H9 (cell line): ENCODE results near the gene DCAF4L1. TPM values are rescaled to one million over a fixed set of nuclear protein-coding genes. Genes with fewer than 3 reads are reported as not detected.

Experiments used
- DNase-seq: peaks from one replicate; pipeline ENCODE4 v3.0.0-alpha.2; 2017
- H2AFZ ChIP-seq: one replicate; pipeline ENCODE4 v1.6.1; 2013; ENCODE audit warnings: mild to moderate bottlenecking, low read length, control low read depth, moderate library complexity
- H2AK5ac ChIP-seq: 2 replicates; pipeline ENCODE4 v1.6.1; 2013; ENCODE audit warnings: low read length, control low read depth, mixed read lengths; ENCODE audit not compliant: insufficient read length
- H2BK120ac ChIP-seq: one replicate; pipeline ENCODE4 v1.6.1; 2013; ENCODE audit warnings: low read depth, mild to moderate bottlenecking, low read length, control low read depth, inconsistent platforms; ENCODE audit not compliant: poor library complexity, severe bottlenecking
- H2BK12ac ChIP-seq: 2 replicates; pipeline ENCODE4 v1.6.1; 2013; ENCODE audit warnings: low read length, control low read depth, mixed read lengths, low read depth; ENCODE audit not compliant: insufficient read length
- H2BK15ac ChIP-seq: 2 replicates; pipeline ENCODE4 v1.6.1; 2013; ENCODE audit warnings: low read depth, low read length, control low read depth
- H2BK20ac ChIP-seq: one replicate; pipeline ENCODE4 v1.6.1; 2013; ENCODE audit warnings: low read depth, mild to moderate bottlenecking, low read length, control low read depth, inconsistent platforms; ENCODE audit not compliant: poor library complexity, severe bottlenecking
- H2BK5ac ChIP-seq: 2 replicates; pipeline ENCODE4 v1.6.1; 2013; ENCODE audit warnings: low read length, control low read depth, mixed read lengths; ENCODE audit not compliant: insufficient read length
- H3K14ac ChIP-seq: 2 replicates; pipeline ENCODE4 v1.6.1; 2013; ENCODE audit warnings: low read length, control low read depth; ENCODE audit not compliant: insufficient read depth
- H3K18ac ChIP-seq: 2 replicates; pipeline ENCODE4 v1.6.1; 2013; ENCODE audit warnings: low read depth, mild to moderate bottlenecking, mixed read lengths, low read length, control low read depth; ENCODE audit not compliant: insufficient read length
- H3K23ac ChIP-seq: 2 replicates; pipeline ENCODE4 v1.6.1; 2013; ENCODE audit warnings: low read length, control low read depth, mixed read lengths, low read depth; ENCODE audit not compliant: insufficient read length
- H3K23me2 ChIP-seq: 2 replicates; pipeline ENCODE4 v1.6.1; 2013; ENCODE audit warnings: low read depth, mild to moderate bottlenecking, mixed read lengths, low read length, control low read depth; ENCODE audit not compliant: insufficient read length, poor library complexity, severe bottlenecking
- H3K27ac ChIP-seq: 2 replicates; pipeline ENCODE4 v1.5.1; 2013; ENCODE audit warnings: low read length, control low read depth, mixed read lengths, low read depth; ENCODE audit not compliant: insufficient read length
- H3K27me3 ChIP-seq: 2 replicates; pipeline ENCODE4 v1.6.1; 2013; ENCODE audit warnings: low read length, control low read depth, inconsistent platforms; ENCODE audit not compliant: insufficient read depth
- H3K4ac ChIP-seq: 2 replicates; pipeline ENCODE4 v1.6.1; 2013; ENCODE audit warnings: low read depth, mild to moderate bottlenecking, control low read depth, inconsistent platforms, low read length, moderate library complexity
- H3K4me1 ChIP-seq: 2 replicates; pipeline ENCODE4 v1.6.1; 2013; ENCODE audit warnings: low read length, control low read depth, inconsistent platforms; ENCODE audit not compliant: insufficient read depth
- H3K4me2 ChIP-seq: 2 replicates; pipeline ENCODE4 v1.6.1; 2013; ENCODE audit warnings: low read length, control low read depth, mixed read lengths; ENCODE audit not compliant: insufficient read length, insufficient read depth
- H3K56ac ChIP-seq: 2 replicates; pipeline ENCODE4 v1.6.1; 2013; ENCODE audit warnings: low read depth, mild to moderate bottlenecking, mixed read lengths, low read length, control low read depth; ENCODE audit not compliant: insufficient read length
- H3K79me1 ChIP-seq: 2 replicates; pipeline ENCODE4 v1.6.1; 2013; ENCODE audit warnings: low read depth, mild to moderate bottlenecking, moderate library complexity, low read length, control low read depth, inconsistent platforms; ENCODE audit not compliant: insufficient read depth, poor library complexity, severe bottlenecking
- H3K79me2 ChIP-seq: 2 replicates; pipeline ENCODE4 v1.6.1; 2013; ENCODE audit warnings: low read length, control low read depth, inconsistent platforms; ENCODE audit not compliant: insufficient read depth
- H3K9ac ChIP-seq: 2 replicates; pipeline ENCODE4 v1.6.1; 2013; ENCODE audit warnings: low read length, control low read depth, mixed read lengths; ENCODE audit not compliant: insufficient read length; ENCODE audit errors: extremely low read depth
- H3K9me3 ChIP-seq: one replicate; pipeline ENCODE4 v1.6.1; 2013; ENCODE audit warnings: low read depth, low read length, inconsistent platforms; ENCODE audit not compliant: control insufficient read depth
- H3T11ph ChIP-seq: one replicate; pipeline ENCODE4 v1.6.1; 2013; ENCODE audit warnings: mild to moderate bottlenecking, low read length, control low read depth, inconsistent platforms
- H4K20me1 ChIP-seq: one replicate; pipeline ENCODE4 v1.6.1; 2013; ENCODE audit not compliant: control insufficient read depth, insufficient read length, insufficient read depth
- H4K5ac ChIP-seq: 2 replicates; pipeline ENCODE4 v1.6.1; 2013; ENCODE audit warnings: low read depth, mild to moderate bottlenecking, mixed read lengths, low read length, control low read depth; ENCODE audit not compliant: insufficient read length
- H4K8ac ChIP-seq: replicated peaks from 2 replicates; pipeline ENCODE4 v1.6.1; 2013; ENCODE audit warnings: low read length, control low read depth, mixed read lengths, low read depth; ENCODE audit not compliant: insufficient read length
- H4K91ac ChIP-seq: 2 replicates; pipeline ENCODE4 v1.6.1; 2013; ENCODE audit warnings: low read depth, mild to moderate bottlenecking, moderate library complexity, mixed read lengths, low read length, control low read depth; ENCODE audit not compliant: insufficient read length
- H3K27ac Mint-ChIP-seq, 3 experiments: 2 replicates in 2 of 3; 3 replicates in 1 of 3; pipeline ENCODE4 v1.8.0; 2020 to 2021; ENCODE audit warnings: mixed read lengths in 3 of 3, mild to moderate bottlenecking in 1 of 3, moderate library complexity in 1 of 3
- H3K27me3 Mint-ChIP-seq: 2 replicates; pipeline ENCODE4 v1.8.0; 2021; ENCODE audit warnings: low read depth, mild to moderate bottlenecking, moderate library complexity, mixed read lengths
- H3K36me3 Mint-ChIP-seq, 3 experiments: 2 replicates in 2 of 3; 3 replicates in 1 of 3; pipeline ENCODE4 v1.8.0; 2020 to 2021; ENCODE audit warnings: low read depth in 3 of 3, mixed read lengths in 3 of 3; ENCODE audit not compliant: insufficient read depth in 1 of 3
- H3K4me1 Mint-ChIP-seq, 2 experiments: 2 replicates each; pipeline ENCODE4 v1.8.0; 2020; ENCODE audit warnings: mixed read lengths in 2 of 2
- H3K4me3 Mint-ChIP-seq, 2 experiments: 2 replicates in 1 of 2; 3 replicates in 1 of 2; pipeline ENCODE4 v1.8.0; 2020 to 2021; ENCODE audit warnings: mild to moderate bottlenecking in 2 of 2, mixed read lengths in 2 of 2, moderate library complexity in 1 of 2
- H3K9me3 Mint-ChIP-seq, 2 experiments: 2 replicates in 1 of 2; 3 replicates in 1 of 2; pipeline ENCODE4 v1.8.0; 2020; ENCODE audit warnings: mild to moderate bottlenecking in 2 of 2, mixed read lengths in 2 of 2, moderate library complexity in 1 of 2
- WGBS: extraction: QIAGEN DNeasy Blood & Tissue Kit; methylation state at CpG from one replicate; pipeline ENCODE4 v1.1.7; 2013; ENCODE audit warnings: missing lambda C conversion rate, low lambda C conversion rate, mixed read lengths; ENCODE audit not compliant: insufficient read length; ENCODE audit errors: extremely low coverage; 5-methylcytosine and 5-hydroxymethylcytosine counted together
- total RNA-seq: library from RNA; stranded (reverse); gene quantifications from 2 replicates; pipeline ENCODE4 v1.2.1, GENCODE V29; 2021
- TF ChIP-seq, protein P1 (sequence below): fragments of 200-600 bp; sonication (generic); conservative IDR thresholded peaks from 3 replicates; pipeline ENCODE4 v1.8.0; 2021; ENCODE audit warnings: antibody characterized with exemption, mild to moderate bottlenecking

Gene DCAF4L1
- total RNA-seq, 1 experiment from 2014 or later = 0.07 TPM

GRCh38 chr4:41949531-41949930, 32.0 kb upstream of the DCAF4L1 start:
- Histone ChIP-seq H2BK5ac (no peak overlapping the region), H3K56ac (no peak overlapping the region), H3K4ac (no peak overlapping the region), H3K18ac (no peak overlapping the region), H3K79me2 (no peaks in the 10 kb centered on the region), H2BK12ac (no peak overlapping the region), H3K14ac (no peak overlapping the region), H2AFZ (no peak overlapping the region), H3K4me2 (no peak overlapping the region), H2BK20ac (no peak overlapping the region), H4K20me1 (no peaks in the 10 kb centered on the region), H3K23me2 (no peaks in the 10 kb centered on the region), H3K27me3 (no peaks in the 10 kb centered on the region), H3K27ac (no peak overlapping the region), H3K4me1 (no peaks in the 10 kb centered on the region), H3K23ac (no peak overlapping the region), H4K8ac (no peak overlapping the region), H3K9me3 (no peaks in the 10 kb centered on the region), H3K9ac (no peak overlapping the region), H2AK5ac (no peak overlapping the region), H3K79me1 (no peaks in the 10 kb centered on the region), H2BK120ac (no peak overlapping the region), H3T11ph (no peak overlapping the region), H4K91ac (no peak overlapping the region), H4K5ac (no peak overlapping the region), H2BK15ac (no peak overlapping the region)
- H3K9me3 Mint-ChIP-seq = no peaks in the 10 kb centered on the region
- H3K27ac Mint-ChIP-seq = no peak overlapping the region; a peak in 1 of 7 replicates
- H3K27me3 Mint-ChIP-seq = no peaks in the 10 kb centered on the region
- no CpG with 5 or more reads among the region's 3 CpGs for WGBS
- H3K4me1 Mint-ChIP-seq = no peaks in the 10 kb centered on the region
- peaks cover 20 to 71% (median 63%) of the 10 kb centered on the region in 3 experiments; a peak in 5 of 7 replicates for H3K36me3 Mint-ChIP-seq
- TF ChIP-seq, protein P1, sequence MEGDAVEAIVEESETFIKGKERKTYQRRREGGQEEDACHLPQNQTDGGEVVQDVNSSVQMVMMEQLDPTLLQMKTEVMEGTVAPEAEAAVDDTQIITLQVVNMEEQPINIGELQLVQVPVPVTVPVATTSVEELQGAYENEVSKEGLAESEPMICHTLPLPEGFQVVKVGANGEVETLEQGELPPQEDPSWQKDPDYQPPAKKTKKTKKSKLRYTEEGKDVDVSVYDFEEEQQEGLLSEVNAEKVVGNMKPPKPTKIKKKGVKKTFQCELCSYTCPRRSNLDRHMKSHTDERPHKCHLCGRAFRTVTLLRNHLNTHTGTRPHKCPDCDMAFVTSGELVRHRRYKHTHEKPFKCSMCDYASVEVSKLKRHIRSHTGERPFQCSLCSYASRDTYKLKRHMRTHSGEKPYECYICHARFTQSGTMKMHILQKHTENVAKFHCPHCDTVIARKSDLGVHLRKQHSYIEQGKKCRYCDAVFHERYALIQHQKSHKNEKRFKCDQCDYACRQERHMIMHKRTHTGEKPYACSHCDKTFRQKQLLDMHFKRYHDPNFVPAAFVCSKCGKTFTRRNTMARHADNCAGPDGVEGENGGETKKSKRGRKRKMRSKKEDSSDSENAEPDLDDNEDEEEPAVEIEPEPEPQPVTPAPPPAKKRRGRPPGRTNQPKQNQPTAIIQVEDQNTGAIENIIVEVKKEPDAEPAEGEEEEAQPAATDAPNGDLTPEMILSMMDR = no peak
- no peak for DNase-seq
- no peak overlapping the region for H3K4me3 Mint-ChIP-seq
